ENCODE measurements around the gene CHSY1. TPM values are rescaled to one million over a fixed set of nuclear protein-coding genes. Genes with fewer than 3 reads are reported as not detected.
"Not testable (repeated sequence)": the region's sequence is repeated elsewhere in the genome, so short reads cannot be mapped to it uniquely, and the experiment has no call there.

Gene CHSY1
- polyA plus RNA-seq, 4 donors: 36.6 to 55.0 (median 48.4) TPM

GRCh38 chr15:101125881-101126428, 125.9 kb downstream of the CHSY1 start:
- not testable (repeated sequence) for DNase-seq (ENCODE audit: low read depth in 4 of 4, low spot score in 3 of 4)

Other genes with a start within 250 kb of the CHSY1 start
- gene SELENOS, start 25.4 kb upstream of the CHSY1 start, polyA plus RNA-seq (ENCODE audit: insufficient read length in 4 of 4): 10 to 100 TPM; 52.9 to 70.9 (median 63.3) TPM
- gene SNRPA1, start 43.2 kb upstream of the CHSY1 start, polyA plus RNA-seq (ENCODE audit: insufficient read length in 4 of 4): 10 to 100 TPM; 45.2 to 74.8 (median 65.9) TPM
- 1 to 10 TPM; 6.5 to 8.9 (median 7.6) TPM for gene PCSK6, start 237.7 kb upstream of the CHSY1 start, polyA plus RNA-seq (ENCODE audit: insufficient read length in 4 of 4)

Data from left renal pelvis (tissue), 4 donors.